Measurements from ENCODE around the gene GLIS1.

DNA sequence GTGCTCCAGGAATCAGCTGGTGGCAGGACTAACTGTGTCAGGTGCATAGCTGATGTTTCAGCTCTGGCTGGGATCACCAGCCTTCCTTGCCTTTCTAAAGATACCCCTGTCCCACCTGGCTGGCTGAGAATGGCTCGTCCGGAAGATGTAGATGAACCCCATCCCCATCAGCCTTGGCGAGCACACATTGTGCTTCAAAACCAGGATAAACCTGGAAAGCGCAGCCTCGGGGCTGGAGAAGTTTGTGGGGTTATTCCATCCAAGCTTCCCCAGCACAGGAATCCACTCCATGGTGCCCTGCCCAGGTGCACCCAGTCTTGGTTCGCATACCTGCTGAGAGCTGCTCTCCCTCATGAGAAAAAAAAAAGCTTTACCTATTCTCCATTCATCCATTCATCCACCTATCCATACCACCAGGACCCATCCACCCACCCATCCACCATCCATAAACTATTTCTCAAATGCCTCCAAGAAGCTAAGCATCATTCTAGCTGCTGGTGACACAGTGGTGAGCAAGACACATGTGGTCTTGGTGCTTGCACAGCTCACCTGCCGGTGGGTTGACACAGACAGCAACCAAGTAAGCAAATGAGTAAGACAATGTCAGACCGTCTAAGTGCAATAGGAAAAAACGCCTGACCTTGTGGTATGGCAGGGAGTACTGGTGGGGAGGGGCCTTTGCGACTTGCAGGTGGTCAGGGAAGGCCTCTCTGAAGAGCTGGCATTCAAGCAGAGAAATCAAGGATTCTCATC lies 185.8 kb downstream of the GLIS1 start:
- TF ChIP-seq, protein P1, sequence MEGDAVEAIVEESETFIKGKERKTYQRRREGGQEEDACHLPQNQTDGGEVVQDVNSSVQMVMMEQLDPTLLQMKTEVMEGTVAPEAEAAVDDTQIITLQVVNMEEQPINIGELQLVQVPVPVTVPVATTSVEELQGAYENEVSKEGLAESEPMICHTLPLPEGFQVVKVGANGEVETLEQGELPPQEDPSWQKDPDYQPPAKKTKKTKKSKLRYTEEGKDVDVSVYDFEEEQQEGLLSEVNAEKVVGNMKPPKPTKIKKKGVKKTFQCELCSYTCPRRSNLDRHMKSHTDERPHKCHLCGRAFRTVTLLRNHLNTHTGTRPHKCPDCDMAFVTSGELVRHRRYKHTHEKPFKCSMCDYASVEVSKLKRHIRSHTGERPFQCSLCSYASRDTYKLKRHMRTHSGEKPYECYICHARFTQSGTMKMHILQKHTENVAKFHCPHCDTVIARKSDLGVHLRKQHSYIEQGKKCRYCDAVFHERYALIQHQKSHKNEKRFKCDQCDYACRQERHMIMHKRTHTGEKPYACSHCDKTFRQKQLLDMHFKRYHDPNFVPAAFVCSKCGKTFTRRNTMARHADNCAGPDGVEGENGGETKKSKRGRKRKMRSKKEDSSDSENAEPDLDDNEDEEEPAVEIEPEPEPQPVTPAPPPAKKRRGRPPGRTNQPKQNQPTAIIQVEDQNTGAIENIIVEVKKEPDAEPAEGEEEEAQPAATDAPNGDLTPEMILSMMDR (IDR thresholded peaks at IDR 0.05), result no peak
- TF ChIP-seq POLR2A (IDR thresholded peaks at IDR 0.05), result no peak
- TF ChIP-seq EP300 (IDR thresholded peaks at IDR 0.05), result no peak
